Measurements from ENCODE around the gene RHOH.

DNA sequence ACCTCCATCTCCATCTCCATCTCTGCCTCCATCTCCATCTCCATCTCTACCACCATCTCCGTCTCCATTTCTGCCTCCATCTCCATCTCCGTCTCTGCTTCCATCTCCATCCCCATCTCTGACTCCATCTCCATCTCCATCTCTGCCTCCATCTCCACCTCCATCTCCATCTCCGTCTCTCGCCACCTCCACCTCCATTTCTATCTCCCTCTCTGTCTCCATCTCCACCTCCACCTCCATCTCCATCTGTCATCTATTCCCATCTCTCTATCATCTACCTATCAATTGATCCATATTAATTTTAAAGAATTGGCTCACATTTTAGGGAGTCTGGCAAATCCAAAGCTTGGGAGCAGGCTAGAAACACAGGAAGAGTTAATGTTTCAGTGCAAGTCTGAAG, 98.7 kb downstream of the RHOH start:
- TF ChIP-seq EZH2phosphoT487 (IDR thresholded peaks at IDR 0.05; ENCODE audit: insufficient read depth, low read depth) (no peak), EZH2 (IDR thresholded peaks at IDR 0.05; ENCODE audit: insufficient read depth, poor library complexity, severe bottlenecking) (no peak)

Data from GM23248 (cell line).